Stimulated activated CD8-positive, alpha-beta memory T cell treated with anti-CD3 and anti-CD28 coated beads, Interleukin-12 subunit alpha, Interleukin-12 subunit beta, amount 100 ng/mL, for 4 hours (primary cell): ENCODE data around the gene CALY.
A peak's percentile ranks its signal among the peaks of the same experiment; 100 is the strongest.

Experiments
- DNase-seq: peaks from one replicate; pipeline ENCODE4 v3.0.0-alpha.2; 2020; ENCODE audit warnings: low read depth

The CALY gene

DNA sequence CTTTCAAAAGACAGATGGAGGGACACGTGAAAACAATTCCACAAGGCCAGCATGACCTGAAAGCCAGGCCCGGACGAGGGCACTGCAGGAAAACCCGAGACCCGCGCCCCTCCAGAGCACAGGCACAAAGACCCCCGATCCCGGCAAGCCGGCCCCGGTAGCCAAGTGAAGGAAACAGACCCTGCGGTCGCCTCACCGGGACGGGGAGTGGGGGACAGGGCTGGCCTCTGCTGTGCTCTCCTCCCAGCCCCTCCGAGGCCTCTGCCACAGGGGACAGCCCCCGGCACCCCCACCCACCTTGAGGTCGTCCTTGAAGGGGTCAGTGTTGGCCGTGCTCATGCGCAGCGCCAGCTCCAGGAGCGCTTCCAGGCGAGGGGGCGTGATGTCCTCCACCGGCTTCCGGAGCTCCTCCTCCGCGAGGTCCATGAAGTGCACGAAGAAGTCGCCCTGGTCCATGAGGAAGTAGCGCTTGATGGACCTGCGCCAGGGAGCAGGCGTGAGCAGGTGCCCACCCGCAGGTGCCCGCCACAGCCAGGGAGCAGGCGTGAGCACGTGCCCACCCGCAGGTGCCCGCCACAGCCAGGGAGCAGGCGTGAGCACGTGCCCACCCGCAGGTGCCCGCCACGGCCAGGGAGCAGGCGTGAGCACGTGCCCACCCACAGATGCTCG lies 48.7 kb downstream of the CALY start:
- no peak for DNase-seq

DNA sequence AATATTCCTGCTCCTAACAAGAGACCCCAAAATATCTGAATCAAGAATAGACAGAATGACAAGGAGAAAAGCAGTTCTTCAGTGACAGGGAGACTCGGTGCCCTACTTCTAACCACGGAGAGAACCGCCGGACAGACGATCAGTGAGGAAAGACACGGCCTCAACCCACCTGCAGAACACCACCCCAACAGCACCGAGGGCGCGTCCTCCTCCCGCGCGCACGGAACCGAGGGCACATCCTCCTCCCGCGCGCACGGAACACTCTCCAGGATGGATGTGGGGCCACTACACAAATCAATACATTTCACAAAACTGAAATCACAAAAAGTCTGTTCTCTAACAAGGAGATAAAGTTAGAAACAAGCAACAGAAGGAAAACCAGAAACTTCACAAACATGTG lies 50.3 kb downstream of the CALY start:
- DNase-seq: no peak

DNA sequence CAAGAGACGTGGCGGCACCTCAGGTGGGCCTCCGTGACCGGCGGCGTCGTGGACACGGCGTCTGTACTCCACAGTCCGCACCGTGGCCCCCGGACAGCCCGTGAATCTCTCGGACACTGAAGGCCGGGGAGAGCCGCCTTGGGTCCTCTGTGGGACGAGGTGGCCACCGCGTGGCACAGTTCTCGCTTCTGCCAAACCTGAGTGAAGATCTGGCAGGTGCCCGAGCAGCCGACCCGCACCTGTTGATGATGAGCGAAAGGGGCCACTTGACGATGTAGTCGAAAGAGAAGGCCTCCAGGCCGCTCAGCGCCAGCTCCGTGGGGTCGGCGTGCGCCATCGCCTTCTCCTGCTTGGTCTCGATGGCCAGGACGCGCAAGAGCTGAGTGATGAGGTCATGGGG lies 51.5 kb downstream of the CALY start:
- DNase-seq: no peak

DNA sequence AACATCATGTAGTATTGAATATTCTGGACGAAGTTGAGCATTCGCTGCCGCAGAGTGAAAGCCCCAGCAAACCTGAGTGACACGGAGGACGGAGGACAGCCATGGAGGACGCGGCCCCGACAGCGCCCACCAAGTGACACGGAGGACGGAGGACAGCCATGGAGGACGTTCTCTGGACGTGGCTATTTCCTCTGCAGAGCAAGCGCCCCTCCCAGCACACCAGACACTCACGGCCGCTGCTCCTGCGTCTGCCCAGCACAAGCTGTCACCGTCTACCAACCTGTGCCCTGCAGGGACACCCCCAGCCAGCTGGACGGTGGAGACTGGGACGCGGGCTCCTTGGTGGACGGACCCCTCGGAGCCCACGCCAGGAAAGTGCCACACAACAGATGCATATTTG lies 52.8 kb downstream of the CALY start:
- no peak for DNase-seq

DNA sequence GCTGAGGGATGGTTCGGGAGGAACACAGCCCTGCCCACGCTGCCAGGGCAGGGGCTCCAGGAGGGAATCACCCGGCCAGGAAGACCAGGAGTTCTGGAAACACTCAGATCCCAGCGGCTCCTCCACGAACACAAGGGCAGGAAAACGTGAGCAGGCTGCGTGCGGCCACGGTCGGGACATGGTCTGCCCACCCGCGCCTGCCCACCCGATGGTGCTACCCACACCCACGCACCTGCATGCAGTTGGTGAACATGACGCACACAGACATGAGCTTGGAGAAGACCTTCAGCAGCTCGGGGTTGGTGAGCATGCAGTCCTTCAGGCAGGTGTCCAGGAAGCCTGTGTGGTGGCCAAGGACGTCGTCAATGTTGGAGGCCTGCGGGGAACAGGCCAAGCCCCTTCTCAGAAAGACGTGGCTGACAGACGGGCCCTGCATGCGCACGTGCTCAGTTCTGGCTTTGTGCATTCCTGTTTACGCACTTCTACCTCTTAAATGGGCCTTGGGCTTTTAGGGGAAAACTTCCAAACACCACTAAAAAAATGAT lies 53.8 kb downstream of the CALY start:
- DNase-seq: no peak

DNA sequence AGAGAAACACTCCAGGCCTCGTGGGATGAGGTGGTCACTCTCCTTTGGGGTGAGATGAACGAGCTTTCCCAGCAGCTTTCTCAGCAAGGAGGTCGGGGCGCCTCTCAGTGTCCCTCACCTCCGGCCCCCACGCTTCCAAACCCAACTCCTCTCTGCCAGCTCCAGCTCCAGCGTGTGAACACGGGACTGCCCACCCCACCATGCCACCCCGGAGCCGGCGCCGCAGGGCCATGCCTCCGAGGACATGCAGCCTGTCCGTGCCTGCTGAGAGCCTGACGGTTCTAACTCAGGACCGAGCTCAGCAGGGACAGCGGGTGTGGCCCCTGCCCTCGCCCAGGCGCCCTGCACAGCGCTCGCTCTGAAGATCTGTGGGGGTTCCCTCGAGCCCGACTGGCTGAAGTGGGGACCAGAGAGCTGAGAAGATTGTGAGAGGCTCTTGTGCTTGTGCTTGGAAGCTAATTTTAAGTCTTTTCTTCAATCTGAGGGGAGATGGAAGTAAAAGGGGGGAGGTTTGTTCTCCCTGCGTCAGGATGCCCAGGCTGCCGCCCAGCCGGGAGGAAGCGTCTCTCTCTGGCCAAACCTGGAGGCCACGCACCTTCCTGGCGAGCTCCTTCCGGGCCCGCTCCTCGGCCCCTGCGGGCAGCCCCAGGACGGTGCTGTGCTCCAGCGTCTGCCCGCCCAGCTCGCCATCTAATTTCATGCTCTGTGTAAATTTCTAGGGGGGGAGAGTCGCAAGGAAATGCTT lies 54.9 kb downstream of the CALY start:
- DNase-seq: no peak

DNA sequence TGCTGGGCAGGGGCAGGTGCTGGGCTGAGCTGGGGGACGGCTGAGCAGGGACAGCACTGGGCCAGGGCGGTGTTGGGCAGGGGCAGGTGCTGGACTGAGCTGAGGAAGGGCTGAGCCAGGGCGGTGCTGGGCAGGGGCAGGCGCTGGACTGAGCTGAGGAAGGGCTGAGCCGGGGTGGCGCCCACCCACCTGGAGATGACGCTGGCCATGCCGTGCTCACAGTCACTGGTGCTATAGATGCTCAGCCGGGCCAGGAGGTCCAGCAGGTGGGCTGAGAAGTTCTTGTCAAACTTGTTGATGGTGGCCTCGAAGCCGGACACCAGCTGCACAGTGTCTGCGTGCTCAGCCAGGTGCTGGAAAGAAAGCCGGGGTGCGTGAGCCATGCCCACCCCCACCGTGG lies 55.6 kb downstream of the CALY start:
- no peak for DNase-seq

DNA sequence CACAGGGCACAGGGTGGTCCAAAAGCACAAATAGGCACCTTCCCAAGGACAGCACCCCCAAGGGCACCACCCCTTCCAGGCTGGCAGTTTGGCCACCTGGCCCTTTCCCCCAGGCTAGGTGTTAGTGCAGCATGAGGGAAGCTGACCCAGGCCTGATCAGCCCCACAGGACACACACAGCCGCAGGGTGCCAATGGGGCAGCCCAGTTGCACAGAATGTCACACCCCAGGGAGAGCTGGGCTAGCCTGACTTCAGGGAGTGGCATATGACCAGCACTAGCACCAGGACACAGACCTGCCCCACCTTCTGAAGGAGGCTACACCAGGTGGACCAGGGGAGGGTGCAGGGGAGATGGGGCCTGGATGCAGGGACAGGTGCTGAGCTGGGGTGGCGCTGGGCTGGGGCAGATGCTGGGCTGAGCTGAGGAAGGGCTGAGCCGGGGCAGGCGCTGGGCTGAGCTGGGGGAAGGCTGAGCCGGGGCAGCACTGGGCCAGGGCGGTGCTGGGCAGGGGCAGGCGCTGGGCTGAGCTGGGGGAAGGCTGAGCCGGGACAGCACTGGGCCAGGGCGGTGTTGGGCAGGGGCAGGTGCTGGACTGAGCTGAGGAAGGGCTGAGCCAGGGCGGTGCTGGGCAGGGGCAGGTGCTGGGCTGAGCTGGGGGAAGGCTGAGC lies 56.2 kb downstream of the CALY start:
- no peak for DNase-seq

DNA sequence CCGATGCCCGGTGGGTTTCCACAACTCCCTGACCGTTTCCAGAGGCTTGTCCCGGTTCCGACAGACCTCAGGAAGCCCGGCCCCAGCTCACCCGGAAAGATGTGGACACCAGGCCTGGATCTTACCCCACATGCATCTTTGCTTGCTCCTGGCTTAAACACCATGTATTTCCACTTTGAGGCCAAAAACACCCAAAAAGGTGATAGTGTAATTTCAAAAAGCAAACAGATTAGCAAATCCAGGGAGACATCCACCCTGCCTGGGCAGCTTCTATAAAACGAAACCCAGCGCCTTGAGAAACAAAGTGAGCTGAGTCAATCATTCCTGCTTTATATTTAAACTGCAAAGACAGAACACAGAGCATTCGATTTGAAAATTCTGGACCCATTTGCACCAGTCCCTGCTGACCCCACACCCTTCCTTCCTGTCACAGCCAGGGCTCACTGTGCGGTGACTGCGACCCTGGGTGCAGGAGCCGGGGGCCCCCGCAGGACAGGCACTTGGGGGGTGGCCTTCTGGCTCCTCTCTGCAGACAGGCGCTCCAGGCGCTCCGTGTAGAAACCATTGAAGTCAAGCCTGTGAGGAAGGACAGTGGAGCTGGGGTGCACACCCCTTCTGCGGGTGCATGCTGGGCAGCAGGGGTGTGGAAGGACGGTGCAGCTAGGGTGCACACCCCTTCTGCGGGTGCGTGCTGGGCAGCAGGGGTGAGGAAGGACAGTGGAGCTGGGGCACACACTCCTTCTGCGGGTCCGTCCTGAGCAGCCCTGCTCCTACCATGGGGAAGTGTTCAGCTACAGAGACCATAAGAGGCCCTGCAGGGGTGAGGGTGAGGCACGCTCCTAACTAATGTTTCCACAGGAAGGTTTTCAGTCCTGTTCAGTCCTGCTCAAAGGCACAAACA lies 57.1 kb downstream of the CALY start:
- DNase-seq: no peak

DNA sequence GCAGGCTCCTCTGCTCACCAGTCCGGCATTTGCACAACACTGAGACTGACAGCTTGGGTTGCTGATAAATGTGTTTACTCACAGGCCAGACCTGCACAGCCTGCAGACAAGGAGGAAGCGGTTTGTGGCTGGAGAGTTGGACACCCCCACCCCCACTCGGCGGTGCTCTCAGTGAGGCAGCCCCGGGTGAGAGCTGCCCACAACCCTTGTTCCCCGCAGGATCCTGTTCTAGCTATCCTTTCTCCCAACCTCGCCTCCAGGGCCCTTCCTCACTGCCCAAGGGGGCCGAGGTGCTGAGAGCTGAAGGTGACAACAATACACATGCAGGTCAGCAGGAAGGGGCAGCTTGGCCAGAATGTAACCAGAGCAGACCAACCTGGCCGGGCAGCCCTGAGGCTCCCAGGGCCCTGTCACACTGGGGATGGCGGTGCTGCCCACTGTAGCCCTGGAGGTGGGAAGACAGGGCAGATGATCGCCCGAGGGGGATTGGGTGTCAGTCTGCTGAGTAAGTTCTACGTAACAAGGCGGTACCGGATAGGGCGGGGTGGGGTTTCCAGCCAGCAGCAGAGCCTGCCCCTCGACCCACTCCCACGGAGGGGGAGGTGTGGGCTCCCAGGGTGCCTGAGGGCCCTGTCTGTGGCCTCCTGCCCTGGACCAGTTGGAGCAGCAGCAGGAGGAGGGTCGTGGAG lies 58.0 kb downstream of the CALY start:
- DNase-seq: peak; percentile 50

DNA sequence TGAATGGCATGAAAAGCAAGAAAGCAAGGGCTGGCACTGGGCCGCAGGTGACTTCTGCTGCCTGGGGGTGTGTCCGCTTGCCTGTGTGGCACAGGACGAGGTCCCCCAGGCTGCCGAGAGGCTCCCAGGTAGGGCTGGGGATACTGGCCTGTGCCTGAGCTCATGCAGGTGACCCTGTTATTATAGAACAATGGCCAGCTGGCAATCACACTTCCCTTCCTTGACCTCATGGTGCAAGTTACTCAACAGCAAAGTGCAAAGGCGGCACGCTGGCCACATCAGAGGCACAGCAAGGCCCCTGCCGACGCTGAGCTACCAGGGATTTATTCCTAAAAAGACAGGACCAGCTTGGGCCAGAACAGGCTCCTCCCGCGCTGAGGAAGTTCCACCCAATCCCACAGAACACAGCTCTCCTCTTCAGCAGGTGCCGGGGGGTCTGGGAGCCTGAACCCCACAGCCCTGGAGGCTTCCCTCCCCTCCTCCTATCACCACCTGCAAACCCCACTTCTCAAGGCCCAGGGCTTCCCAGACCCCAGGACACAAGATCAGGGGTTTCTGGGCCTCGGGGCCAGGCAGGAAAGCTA lies 58.6 kb downstream of the CALY start:
- DNase-seq: no peak

DNA sequence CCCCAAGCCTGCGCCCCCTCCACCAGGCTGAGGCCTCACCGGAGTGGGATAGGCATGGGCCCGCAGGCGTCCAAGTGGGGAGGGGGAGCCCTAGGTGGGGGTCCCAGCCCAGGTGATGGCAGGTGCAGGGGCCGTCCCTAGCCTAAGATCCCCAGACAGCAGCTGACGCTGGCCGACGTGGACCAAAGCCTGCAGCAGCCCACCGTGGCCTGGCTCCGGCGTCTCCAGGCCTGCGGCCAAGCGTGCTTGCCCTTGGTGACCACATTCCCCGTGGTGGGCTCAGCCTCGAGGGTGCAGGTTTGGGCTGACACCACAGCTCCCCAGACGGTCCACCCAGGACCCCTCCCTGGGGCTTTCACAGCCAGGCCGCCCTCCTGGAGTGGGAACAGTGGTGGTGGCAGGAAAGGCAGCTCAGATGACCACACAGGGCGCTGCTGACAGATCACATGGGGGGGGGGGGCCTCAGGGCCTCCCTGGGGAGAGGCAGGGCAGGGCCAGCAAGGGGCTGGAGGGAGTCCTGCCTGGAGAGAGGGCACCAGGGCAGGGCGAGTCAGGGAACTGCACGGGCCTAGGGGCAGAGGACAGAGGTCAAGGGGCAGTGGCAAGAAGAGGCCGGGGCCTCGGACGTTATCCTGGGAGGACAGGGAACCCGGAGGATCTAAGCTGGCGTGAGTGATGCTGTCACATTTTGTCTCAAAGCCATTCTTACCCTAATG lies 59.3 kb downstream of the CALY start:
- DNase-seq: no peak

DNA sequence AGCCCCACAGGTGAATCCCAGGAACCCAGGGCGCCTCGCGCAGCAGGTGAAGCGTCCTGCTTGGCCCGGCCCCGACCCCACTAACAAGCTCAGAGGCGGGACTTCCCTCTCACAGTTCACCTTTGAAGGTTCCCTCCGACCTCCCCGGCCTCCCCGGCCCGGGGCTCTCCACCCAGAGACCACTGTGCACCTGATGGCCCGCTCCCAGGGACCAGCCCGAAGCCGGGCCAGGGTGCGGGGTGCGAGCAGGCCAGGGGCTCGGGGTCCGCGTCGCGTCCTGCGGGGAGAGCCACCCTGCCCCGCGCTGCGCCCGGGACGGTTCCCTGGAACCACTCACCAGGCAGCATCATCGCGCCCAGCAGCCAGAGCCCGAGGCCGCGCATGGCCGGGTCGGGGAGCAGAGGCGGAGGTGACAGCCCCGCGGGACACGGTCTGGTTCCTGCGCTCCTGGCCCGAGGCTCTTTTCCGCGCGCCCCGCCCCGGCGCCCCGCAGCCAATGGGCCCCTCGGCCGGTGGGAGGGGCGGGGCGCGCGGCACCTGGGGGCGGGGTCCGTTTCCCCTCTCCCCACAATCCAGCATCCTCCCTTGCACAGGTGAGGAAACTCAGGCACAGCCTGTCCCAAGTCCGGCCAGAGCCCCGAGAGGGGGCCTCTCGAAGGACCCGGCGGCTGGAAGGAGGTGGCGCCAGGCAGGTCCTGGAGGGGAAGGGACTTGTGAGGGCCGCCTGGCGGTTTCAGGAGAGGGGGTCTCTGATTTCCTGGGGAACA lies 60.1 kb downstream of the CALY start, which contains the start of gene ADAM8:
Gene ADAM8 (minus strand): TSS at position 434 of the 767 bp plus-strand sequence. CDS start 51 bp downstream, at position 383.
- peak; percentile 47 for DNase-seq

DNA sequence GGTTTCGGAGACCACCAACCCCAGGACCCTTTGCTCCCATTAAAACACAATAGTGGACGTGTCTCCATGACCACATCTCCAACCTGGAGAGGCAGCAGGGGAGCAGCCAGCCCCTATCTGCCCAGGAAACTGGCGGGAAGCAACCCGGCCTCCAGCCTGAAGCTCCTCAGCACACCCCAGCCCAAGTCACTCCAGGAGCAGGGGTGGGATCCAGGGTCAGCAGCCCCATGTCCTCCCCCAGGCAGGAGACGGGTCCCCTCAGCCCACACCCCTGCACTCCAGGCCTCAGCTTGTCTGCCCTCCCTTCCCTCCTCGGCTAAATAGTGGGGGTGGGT lies 60.6 kb downstream of the CALY start:
- DNase-seq: no peak

DNA sequence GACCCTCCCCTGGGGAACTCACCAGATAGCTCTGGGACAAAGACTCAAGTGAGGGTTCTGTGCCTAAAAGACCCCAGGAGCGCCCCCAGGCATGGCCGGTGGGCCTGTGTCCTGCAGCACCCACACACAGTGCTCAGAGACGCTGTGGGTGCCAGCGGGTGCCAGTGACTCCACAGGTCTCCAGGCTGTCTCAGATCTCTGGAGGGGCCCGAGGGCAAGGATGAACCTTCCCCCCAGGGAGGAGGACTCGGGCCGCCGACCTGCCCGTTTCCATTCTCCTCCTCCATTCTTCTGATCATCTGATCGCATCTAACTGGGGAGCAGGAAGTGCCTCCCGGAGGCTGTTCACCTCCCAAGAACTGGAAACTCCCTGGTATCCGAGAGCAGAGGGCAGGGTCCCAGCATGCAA lies 61.0 kb downstream of the CALY start:
- no peak for DNase-seq

DNA sequence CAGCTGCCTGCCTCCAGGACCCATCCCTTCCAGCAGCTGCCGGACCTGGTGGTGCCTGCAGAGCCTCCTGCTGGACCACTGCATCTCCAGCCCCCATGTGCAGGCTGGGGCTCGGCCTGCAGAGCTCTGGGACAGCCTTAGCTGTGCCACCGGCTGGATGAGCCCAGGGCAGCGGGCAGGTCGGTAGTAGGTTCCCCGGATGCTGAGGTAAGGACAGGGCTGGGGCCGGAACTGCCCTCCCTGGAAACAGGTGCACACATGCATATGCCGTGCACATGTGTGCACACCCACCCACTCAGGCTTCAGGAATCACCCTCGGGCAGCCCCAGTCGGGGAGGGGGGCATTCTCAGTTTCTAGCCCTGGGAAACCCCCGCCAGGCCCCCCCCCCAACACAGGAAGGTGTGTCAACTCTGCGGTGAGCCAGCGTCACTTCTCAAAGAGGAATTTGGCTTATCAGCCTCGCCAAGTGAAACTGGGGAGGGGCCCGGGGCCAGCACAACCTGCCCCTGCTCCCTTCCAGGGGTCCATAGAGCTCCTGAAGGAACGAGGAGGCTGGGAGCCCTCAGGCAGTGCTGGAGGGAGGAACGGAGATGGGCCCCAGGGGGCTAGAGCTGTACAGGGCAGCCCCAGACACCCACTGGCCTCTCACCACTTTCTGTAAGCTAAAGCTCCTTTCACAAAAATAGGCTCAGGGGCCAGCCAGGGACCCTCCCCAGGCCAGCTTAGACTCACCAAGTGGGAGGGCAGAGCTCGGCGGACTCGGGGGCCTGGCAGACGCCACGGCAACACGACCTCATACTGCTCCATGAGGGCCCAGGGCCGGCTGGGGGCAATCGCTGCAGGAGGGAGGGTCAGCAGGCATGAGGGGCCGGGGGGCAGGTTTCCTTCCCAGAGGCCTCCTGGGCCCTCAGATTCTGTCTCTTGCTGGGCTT lies 61.7 kb downstream of the CALY start:
- peak; percentile 76 for DNase-seq
